ENCODE measurements around the gene CALD1.

GRCh38 chr7:134767520-134768168 lies 11.8 kb upstream of the CALD1 start:
- TF ChIP-seq CTCF (IDR thresholded peaks at IDR 0.05): no peak
- TF ChIP-seq ZFX (IDR thresholded peaks at IDR 0.05; ENCODE audit: borderline replicate concordance): no peak
